HG03196 (cell line): Measurements from ENCODE around the gene COL6A1.

Experiments used
- ATAC-seq: cut with Tn5 transposase; IDR thresholded peaks from one replicate; pipeline ENCODE4 v1.9.1; 2021; ENCODE audit not compliant: unreplicated experiment

Gene COL6A1

DNA sequence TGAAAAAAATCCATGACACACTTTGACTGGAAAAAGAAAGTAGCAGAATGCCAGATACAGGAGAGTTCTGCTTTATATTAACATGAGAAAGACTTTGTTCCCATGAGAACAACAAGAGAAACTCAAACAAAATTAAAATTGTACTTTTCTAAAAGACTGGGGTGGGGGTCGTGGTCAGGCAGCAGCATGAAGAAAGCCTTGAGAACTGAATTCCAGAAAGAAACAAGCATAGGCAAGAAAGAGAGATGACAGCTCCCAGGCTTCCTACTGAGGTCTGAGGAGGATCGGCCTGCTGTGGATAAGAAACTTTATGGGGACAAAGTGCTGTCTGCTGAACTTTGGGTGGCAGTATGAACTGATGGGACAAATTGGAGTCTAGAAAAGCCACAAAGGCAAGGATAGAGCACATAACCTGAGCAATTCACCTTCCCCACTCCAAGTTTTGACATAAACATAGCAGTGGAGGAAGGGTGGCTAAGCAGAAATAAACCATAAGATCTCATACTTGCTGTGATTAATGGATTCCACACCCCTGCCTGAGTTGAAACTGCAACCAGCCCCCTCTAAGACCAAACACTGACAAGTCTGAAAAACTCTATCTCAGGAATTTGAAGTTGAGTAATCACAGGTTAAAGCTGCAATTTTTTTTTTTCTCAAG, 43.7 kb downstream of the COL6A1 start:
- no peak for ATAC-seq

DNA sequence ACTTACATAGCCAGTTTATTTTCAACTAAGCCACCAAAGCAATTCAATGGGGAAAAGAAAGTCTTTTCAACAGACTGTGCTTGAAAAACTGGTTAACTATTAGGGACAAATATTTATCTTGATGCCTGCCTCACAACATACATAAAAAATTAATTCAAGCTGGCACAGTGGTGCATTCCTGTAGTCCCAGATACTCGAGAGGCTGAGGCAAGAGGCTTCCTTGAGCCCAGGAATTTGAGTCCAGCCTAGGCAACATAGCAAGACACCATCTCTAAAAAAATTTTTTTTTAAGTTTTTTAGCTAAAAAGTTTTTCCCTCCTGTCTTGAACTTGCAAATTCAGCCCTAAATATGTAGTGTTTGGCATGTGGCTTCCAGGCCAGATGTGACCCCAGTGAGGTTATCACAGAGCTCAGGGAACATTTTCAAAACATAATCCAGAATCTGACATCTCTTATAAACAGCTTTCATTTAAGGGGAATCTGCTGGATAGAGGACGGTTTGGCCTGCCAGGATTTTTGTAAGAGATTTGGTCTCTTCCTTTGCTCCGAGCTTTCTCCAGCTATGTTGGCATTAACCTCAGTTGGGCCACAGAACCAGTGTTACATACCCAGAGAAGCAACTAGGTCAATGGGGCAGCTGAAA, 46.4 kb downstream of the COL6A1 start:
- no peak for ATAC-seq

GRCh38 chr21:46028573-46029091, 47.1 kb downstream of the COL6A1 start:
- no peak for ATAC-seq

DNA sequence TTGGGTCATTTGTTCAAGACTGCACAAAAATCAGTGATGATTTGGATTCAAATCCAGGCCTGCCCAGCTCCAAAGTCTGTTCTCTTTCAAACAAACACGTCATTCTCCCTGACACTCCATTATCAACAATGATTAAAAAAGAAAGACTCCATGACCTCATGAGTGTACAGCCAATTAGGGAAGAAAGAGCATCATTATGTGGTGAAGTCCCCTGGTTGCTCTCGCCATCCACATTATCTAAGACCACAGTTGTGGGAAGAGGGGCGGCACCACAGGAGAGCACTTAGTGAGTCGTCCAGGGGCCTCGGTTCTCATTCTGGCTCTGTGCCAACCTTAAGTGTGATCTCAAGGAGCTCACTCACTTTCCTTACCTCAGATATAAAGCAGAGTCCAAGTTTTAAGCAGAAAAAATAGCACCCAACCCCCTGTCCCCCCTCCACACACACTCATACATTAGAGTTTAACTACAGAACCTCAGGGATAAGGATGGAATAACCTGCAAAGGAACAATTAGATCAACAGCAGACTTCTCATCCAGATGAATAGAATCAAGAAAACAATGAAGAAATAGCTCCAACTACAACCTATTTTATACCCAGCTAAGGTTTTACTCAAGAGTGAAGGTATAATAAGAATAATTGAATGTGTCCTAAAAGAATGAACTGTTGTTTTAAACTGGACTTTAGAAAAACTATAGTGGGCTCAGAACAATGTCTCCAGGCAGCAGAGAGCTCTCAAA, 47.8 kb downstream of the COL6A1 start:
- ATAC-seq: no peak

GRCh38 chr21:46031484-46031883, 49.9 kb downstream of the COL6A1 start:
- ATAC-seq: no peak

GRCh38 chr21:46032100-46032499, 50.5 kb downstream of the COL6A1 start:
- no peak for ATAC-seq

DNA sequence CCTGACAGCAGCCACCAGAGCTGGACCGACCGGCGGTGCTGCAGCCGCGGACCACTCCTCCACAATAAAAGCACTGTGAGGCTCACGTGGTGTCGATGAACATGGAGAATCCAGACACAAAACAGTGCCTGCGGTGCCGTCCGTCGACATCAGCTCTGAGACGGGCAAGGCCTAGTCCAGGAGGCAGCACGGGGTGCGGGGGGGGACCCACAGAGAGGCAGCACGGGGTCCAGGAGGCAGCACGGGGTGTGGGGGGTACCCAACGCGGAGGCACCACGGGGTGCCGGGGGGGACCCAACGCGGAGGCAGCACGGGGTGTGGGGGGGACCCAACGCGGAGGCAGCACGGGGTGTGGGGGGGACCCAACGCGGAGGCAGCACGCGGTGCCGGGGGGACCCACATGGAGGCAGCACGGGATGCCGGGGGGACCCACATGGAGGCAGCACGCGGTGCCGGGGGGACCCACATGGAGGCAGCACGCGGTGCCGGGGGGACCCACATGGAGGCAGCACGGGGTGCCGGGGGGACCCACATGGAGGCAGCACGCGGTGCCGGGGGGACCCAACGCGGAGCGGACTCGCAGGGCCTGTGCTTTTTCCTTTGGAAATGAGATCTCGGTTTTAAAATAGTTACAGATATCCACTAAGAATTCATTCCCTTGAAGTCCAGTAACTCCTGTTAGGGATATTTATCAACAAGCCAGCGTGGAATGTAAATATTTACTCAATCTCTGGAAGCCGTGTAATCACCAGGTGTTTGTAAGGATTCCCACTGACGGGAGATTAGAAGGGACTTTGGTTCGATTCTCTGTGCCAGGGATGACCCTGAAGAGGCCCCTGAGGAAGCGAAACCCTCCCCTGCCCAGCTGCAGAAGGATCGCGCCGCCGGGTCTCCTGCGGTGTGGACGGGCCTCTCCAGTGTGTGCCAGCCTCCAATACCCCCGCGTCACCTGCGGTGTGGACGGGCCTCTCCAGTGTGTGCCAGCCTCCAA, 52.1 kb downstream of the COL6A1 start:
- ATAC-seq: no peak

DNA sequence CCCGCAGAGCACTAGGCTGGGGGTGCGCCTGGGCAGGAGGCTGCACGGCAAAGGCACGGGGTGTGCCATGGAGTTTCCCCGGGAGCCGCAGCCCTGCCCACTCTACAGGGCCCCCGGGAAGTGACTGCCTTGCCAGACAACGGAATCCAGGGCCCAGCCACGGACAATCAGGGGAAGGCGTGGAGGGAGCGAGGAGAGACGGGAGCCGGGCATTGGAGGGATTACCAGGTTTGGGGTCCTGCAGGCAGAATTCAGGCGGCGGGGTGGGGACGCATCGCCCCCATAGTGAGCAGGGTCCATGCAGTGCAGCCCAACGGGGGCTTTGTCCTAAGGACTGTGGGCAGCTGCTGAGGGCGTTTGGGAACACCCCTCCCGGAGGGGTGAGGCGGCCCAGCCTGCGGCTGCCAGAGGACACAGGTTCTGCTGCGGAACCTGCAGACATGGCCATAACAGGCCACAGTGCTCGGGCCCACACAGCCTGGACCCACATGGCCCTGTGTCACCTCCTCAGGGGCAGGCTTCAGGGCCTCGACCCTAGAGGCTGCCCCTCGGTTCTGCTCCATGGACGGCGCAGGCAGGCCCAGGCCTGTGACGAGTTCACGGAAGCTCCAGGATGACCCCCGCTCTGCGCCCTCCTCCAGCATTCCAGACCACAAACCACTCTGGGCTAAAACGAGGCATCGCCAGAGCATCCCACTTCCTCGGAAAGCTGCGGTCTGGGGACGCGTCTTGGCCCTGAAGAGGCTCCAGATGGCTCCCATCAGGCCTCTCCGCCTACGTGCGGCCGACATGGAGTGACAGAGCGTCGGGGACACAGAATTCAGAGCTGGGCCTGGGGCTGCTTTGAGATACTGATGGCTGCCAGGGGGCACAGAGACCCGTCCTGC, 54.5 kb downstream of the COL6A1 start:
- ATAC-seq: no peak

DNA sequence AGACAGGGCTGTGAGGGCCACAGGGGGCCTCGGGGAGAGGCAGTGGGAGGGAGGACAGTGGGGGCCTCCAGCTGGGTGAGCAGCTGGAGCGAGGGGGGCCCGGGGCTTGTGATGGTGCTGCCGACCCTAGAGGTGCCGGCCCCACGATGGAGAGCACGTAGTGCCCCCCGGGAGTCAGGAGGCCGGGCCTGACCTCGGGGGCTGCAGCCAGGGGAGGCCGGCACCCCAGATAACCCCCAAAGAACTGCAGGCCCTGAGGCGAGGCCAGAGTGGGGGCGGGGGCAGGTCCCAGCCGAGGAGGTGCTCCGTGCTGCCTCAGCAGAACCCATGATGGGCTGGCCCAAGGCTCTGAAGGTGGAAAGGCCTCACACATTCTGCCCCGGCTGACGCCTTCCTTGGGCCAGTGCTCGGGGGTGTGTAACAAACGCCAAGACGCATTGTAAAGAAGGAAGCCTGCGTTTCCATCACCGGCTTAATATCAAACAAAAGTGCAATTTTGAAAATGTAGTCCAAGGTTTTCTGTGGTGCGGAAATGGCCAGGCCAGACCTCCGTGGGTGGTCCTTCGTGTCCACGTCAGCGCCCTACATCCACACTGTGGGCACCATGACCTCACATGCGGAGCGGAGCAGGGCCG, 55.2 kb downstream of the COL6A1 start:
- no peak for ATAC-seq

DNA sequence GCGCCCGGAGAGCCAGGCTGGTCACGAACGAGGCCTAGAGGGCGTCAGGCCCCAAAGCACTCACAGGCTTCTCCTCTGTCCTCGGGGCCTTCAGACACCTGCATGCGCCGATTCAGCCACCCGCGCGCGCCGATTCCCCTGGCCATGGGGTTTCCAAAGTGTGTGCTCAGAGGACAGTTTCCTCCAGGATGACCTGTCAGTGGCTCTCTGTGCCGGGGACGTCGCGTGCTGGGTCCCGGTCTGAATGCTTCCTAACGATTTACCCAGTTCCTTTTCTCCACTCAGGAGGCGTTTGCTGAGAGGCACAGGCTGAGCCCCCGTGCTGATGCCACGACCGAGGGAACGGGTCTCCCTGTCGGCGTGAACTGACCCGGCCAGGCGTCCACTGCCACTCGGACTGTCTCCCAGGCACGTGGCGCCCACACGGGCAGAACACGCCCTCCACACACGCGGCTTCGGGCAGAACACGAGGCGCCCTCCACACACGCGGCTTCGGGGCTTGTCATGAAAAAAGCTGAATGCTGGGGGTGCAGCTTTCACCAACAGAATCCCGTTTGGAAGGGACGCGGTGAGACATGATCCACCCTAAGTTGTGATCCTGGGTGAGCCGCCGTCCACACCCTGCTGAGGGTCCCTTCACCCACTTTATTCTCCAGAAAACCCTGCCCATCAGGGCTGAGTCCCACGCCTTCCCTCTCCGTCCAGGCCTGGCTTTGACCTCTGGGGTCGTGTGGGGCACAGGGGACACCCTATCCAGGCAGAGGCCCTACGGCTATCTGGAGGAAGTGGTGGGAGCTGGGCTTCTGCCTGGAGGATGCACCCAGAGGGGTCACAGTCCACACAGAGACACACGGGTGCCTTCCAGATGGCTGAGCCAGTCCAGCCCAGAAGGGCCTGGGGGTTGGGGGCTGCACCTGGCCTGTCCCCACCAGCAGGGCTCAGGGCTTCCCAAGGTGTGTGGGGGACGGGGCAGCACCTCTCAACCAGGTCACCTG, 56.1 kb downstream of the COL6A1 start:
- ATAC-seq: no peak

GRCh38 chr21:46038341-46038829, 56.8 kb downstream of the COL6A1 start:
- no peak for ATAC-seq

DNA sequence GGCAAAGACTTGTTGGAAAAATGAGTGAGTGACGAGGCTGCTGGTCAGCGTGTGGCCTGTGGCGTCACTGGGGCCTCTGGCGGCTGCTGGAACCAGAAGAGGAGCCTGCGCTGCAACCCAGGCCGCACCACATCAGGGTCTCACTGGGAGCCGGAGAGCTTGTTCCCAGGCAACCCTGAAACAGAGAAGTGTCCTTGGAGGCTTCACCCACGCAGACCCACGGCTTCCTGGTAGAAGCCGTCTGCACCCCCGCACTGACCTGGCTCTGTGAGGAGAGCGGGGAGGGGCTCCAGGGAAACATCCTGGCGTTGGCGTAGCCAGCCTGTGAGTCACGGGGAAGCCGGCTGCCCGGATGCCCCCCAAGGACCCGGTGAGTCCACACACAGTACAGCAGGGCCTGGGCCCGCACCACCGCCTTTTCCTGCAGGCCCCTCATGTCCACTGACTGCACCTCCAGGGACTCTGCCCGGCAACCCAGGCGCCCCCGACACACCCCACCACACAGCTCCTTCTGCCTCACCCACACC, 57.4 kb downstream of the COL6A1 start:
- no peak for ATAC-seq

- no peak for ATAC-seq
Measured at GRCh38 chr21:46039891-46040660, 58.5 kb downstream of the COL6A1 start.

GRCh38 chr21:46040707-46041106, 59.1 kb downstream of the COL6A1 start:
- no peak for ATAC-seq

GRCh38 chr21:46041183-46041582, 59.6 kb downstream of the COL6A1 start:
- ATAC-seq: no peak

DNA sequence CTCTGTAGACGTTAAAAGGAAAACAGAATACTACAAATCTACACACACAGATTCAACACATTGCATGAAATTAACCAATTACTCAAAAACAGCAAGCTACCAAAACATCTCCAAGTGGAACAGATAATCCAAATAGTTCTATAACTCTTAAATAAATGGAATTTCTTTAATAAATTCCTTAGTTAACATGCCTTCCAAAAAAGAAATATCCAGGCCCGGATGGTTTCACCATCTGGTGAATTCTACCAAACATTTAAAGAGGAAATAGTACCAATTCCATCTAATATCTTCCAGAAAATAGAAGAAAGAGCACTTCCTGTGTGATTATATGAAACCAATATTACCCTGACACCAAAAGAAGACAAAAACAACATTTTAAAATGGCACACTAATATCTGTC, 63.6 kb downstream of the COL6A1 start:
- no peak for ATAC-seq

GRCh38 chr21:46046471-46046870, 64.9 kb downstream of the COL6A1 start:
- no peak for ATAC-seq
